GM12873 (cell line): Measurements from ENCODE around the gene RAI14.

Experiments
- CTCF ChIP-seq: IDR thresholded peaks from 2 replicates; pipeline ENCODE4 v1.5.1; 2012; ENCODE audit warnings: low read depth, mild to moderate bottlenecking, moderate library complexity, low read length, control low read depth; ENCODE audit not compliant: insufficient read depth; ENCODE audit errors: missing control alignments

Gene RAI14

GRCh38 chr5:34724741-34725140, 68.6 kb downstream of the RAI14 start:
- TF ChIP-seq CTCF, result no peak

- TF ChIP-seq CTCF, result no peak
Observed at GRCh38 chr5:34728236-34728635, 72.1 kb downstream of the RAI14 start.

- no peak for TF ChIP-seq CTCF
Observed at GRCh38 chr5:34731435-34732232, 75.5 kb downstream of the RAI14 start.

GRCh38 chr5:34734326-34734725, 78.2 kb downstream of the RAI14 start:
- TF ChIP-seq CTCF, result no peak

GRCh38 chr5:34735491-34736426, 79.6 kb downstream of the RAI14 start:
- TF ChIP-seq CTCF, result no peak

- no peak for TF ChIP-seq CTCF
Observed at GRCh38 chr5:34736445-34737115, 80.5 kb downstream of the RAI14 start.

GRCh38 chr5:34737731-34738130, 81.6 kb downstream of the RAI14 start:
- no peak for TF ChIP-seq CTCF
